A673 (cell line): ENCODE data around the gene TTLL11.

Source experiments
- EZH2 ChIP-seq: fragments of 200-600 bp; sonication (generic); IDR thresholded peaks from 2 replicates; pipeline ENCODE4 v1.6.1; 2017; ENCODE audit warnings: borderline replicate concordance, low read depth, mild to moderate bottlenecking, mixed read lengths, antibody characterized with exemption, low read length; ENCODE audit not compliant: poor library complexity, severe bottlenecking
- TF ChIP-seq, protein P1 (sequence below): fragments of 300-800, 200-600 bp; sonication (generic); conservative IDR thresholded peaks from 2 replicates; pipeline ENCODE4 v1.5.1; 2017; ENCODE audit warnings: low read depth, mild to moderate bottlenecking, antibody characterized with exemption, low read length, moderate library complexity, mixed read lengths

DNA sequence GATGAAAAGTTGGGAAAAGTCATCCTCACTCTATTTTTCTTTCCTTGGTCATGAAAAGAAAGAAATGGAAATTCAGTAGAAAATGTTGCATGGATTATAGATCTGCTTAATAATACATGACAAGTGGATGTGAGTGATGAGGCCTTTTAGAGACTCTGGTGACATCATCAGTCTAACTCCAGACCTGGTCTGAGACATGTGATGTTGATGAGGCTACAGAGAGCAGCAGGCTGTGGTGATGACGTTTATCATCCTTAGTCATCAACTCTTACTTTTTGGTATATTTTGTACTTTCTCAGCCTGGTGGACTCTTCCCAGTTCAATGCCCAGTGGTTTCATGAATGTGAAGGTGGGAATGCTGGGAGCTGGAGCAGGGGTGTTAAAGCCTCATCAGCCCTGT is 116.4 kb downstream of the TTLL11 start:
- TF ChIP-seq, protein P1, sequence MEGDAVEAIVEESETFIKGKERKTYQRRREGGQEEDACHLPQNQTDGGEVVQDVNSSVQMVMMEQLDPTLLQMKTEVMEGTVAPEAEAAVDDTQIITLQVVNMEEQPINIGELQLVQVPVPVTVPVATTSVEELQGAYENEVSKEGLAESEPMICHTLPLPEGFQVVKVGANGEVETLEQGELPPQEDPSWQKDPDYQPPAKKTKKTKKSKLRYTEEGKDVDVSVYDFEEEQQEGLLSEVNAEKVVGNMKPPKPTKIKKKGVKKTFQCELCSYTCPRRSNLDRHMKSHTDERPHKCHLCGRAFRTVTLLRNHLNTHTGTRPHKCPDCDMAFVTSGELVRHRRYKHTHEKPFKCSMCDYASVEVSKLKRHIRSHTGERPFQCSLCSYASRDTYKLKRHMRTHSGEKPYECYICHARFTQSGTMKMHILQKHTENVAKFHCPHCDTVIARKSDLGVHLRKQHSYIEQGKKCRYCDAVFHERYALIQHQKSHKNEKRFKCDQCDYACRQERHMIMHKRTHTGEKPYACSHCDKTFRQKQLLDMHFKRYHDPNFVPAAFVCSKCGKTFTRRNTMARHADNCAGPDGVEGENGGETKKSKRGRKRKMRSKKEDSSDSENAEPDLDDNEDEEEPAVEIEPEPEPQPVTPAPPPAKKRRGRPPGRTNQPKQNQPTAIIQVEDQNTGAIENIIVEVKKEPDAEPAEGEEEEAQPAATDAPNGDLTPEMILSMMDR: no peak
- no peak for TF ChIP-seq EZH2
